ENCODE results near the gene RAD51B. TPM values are rescaled to one million over a fixed set of nuclear protein-coding genes. Genes with fewer than 3 reads are reported as not detected.

Gene RAD51B
- total RNA-seq, 1 experiment from 2014 or later = 8.5 TPM

DNA sequence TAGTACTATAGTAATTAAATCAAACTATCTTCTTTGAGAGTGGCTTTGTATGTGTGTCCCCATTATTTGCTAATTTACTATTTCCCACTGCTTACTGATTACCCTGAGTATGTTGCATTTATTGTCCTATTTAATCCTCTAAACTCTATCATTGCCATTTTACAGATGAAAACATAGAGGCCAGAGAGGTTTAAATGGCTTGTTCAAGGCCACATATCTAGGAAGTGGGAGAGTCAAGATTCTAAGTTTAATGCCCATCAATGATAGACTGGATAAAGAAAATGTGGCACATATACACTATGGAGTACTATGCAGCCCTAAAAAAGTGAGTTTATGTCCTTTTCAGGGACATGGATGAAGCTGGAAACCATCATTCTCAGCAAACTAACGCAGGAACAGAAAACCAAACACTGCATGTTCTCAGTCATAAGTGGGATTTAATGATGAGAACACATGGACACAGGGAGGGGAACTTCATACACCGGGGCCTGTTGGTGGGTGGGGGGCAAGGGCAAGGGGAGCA is 553.6 kb downstream of the RAD51B start:
- no peak overlapping the region for H3K27ac ChIP-seq (ENCODE audit: low read length)
- H3K4me3 ChIP-seq (ENCODE audit: low read depth in 2 of 2, low read length in 2 of 2) = no peak overlapping the region
- POLR2A ChIA-PET = no interaction called here
- no peaks in the 10 kb centered on the region for H3K27me3 ChIP-seq (ENCODE audit: control insufficient read depth, insufficient read depth, low read length)
- DNase-seq (ENCODE audit: low read depth, low spot score) (no peak), ATAC-seq (no peak)
- TF ChIP-seq TCF7L2 (IDR thresholded peaks at IDR 0.05; ENCODE audit: low read depth, low read length) = no peak
- TF ChIP-seq, protein P1, sequence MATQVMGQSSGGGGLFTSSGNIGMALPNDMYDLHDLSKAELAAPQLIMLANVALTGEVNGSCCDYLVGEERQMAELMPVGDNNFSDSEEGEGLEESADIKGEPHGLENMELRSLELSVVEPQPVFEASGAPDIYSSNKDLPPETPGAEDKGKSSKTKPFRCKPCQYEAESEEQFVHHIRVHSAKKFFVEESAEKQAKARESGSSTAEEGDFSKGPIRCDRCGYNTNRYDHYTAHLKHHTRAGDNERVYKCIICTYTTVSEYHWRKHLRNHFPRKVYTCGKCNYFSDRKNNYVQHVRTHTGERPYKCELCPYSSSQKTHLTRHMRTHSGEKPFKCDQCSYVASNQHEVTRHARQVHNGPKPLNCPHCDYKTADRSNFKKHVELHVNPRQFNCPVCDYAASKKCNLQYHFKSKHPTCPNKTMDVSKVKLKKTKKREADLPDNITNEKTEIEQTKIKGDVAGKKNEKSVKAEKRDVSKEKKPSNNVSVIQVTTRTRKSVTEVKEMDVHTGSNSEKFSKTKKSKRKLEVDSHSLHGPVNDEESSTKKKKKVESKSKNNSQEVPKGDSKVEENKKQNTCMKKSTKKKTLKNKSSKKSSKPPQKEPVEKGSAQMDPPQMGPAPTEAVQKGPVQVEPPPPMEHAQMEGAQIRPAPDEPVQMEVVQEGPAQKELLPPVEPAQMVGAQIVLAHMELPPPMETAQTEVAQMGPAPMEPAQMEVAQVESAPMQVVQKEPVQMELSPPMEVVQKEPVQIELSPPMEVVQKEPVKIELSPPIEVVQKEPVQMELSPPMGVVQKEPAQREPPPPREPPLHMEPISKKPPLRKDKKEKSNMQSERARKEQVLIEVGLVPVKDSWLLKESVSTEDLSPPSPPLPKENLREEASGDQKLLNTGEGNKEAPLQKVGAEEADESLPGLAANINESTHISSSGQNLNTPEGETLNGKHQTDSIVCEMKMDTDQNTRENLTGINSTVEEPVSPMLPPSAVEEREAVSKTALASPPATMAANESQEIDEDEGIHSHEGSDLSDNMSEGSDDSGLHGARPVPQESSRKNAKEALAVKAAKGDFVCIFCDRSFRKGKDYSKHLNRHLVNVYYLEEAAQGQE (IDR thresholded peaks at IDR 0.05; ENCODE audit: insufficient read depth in 1 of 2, low read depth in 2 of 2, low read length in 1 of 2) = no peak
- TF ChIP-seq, protein P2, sequence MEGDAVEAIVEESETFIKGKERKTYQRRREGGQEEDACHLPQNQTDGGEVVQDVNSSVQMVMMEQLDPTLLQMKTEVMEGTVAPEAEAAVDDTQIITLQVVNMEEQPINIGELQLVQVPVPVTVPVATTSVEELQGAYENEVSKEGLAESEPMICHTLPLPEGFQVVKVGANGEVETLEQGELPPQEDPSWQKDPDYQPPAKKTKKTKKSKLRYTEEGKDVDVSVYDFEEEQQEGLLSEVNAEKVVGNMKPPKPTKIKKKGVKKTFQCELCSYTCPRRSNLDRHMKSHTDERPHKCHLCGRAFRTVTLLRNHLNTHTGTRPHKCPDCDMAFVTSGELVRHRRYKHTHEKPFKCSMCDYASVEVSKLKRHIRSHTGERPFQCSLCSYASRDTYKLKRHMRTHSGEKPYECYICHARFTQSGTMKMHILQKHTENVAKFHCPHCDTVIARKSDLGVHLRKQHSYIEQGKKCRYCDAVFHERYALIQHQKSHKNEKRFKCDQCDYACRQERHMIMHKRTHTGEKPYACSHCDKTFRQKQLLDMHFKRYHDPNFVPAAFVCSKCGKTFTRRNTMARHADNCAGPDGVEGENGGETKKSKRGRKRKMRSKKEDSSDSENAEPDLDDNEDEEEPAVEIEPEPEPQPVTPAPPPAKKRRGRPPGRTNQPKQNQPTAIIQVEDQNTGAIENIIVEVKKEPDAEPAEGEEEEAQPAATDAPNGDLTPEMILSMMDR (IDR thresholded peaks at IDR 0.05) = no peak
- no peak for TF ChIP-seq POLR2AphosphoS5 (IDR thresholded peaks at IDR 0.05; ENCODE audit: low read depth, low read length)
- TF ChIP-seq SIN3A (IDR thresholded peaks at IDR 0.05; ENCODE audit: borderline replicate concordance, insufficient read depth, low read depth, low read length) = no peak
- H3K9me3 ChIP-seq (ENCODE audit: control insufficient read depth, insufficient read depth, low read depth, low read length) = no peaks in the 10 kb centered on the region
- BruUV-seq (replicated peaks) = no TSS peak
- intact Hi-C loops (cut with micrococcal nuclease; ENCODE audit: unreplicated experiment) = no loop called here
- no peaks in the 10 kb centered on the region for H3K36me3 ChIP-seq (ENCODE audit: control insufficient read depth, insufficient read depth, low read length)
- in situ Hi-C loops (cut with HindIII; ENCODE audit: low pct_unique_long_range_greater_than_20kb, low sequenced_read_pairs) = no loop called here
- CTCF ChIA-PET = no interaction called here
- 0 out of 2 replicates have a peak, but pooled peaks cover 3% of the 10 kb centered on the region for H3K4me1 ChIP-seq (ENCODE audit: control insufficient read depth, insufficient read depth, low read length)

DNA sequence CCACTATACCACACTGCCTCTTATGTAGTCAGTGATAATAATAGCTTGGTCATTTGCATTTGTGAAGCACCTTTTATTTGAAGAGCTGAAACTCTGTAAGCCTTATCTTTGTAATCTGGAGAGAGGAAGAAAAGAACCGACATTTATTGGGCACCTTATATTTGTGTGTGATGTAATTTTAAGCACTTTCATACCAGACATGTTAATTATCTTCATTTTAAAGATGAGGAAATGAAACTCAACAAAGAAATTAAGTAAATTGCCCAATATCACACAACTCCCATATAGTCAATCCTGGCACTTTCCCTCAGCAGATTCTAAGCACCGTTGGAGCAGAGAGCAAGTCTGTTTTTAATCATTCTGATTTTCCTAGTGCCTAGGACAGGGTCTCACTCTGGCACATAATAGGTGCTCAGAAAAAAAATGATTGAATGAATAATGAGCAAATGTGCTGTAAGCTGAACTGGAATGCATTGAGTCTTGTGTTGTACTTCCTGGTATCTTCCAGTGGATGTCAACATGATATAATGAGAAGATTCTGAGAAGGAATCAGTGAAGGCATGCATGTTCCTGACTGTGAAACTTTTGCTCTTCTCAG is 554.4 kb downstream of the RAD51B start:
- Histone ChIP-seq H3K4me3 (ENCODE audit: low read depth in 2 of 2, low read length in 2 of 2) (no peak overlapping the region), H3K4me1 (ENCODE audit: control insufficient read depth, insufficient read depth, low read length) (0 out of 2 replicates have a peak, but pooled peaks cover 3% of the 10 kb centered on the region), H3K27me3 (ENCODE audit: control insufficient read depth, insufficient read depth, low read length) (no peaks in the 10 kb centered on the region), H3K36me3 (ENCODE audit: control insufficient read depth, insufficient read depth, low read length) (no peaks in the 10 kb centered on the region), H3K27ac (ENCODE audit: low read length) (no peak overlapping the region; the same call in 1 of the 2 replicates), H3K9me3 (ENCODE audit: control insufficient read depth, insufficient read depth, low read depth, low read length) (no peaks in the 10 kb centered on the region)
- no TSS peak for BruUV-seq (replicated peaks)
- in situ Hi-C loops (cut with HindIII; ENCODE audit: low pct_unique_long_range_greater_than_20kb, low sequenced_read_pairs) (no loop called here), intact Hi-C loops (cut with micrococcal nuclease; ENCODE audit: unreplicated experiment) (no loop called here)
- ATAC-seq (no peak), DNase-seq (ENCODE audit: low read depth, low spot score) (no peak)
- TF ChIP-seq, protein P2 (IDR thresholded peaks at IDR 0.05) = no peak
- TF ChIP-seq TCF7L2 (IDR thresholded peaks at IDR 0.05; ENCODE audit: low read depth, low read length) (no peak), POLR2AphosphoS5 (IDR thresholded peaks at IDR 0.05; ENCODE audit: low read depth, low read length) (no peak), SIN3A (IDR thresholded peaks at IDR 0.05; ENCODE audit: borderline replicate concordance, insufficient read depth, low read depth, low read length) (no peak)
- TF ChIP-seq, protein P1 (IDR thresholded peaks at IDR 0.05; ENCODE audit: insufficient read depth in 1 of 2, low read depth in 2 of 2, low read length in 1 of 2) = no peak
- ChIA-PET POLR2A (interaction anchor here (0.6 kb wide), 1 partner anchor 29 kb away, joined by 3 read pairs; no protein-coding TSS in a partner anchor), CTCF (no interaction called here)
